GM23338 (cell line): ENCODE data around the gene NAALADL2. TPM values are rescaled to one million over a fixed set of nuclear protein-coding genes. Genes with fewer than 3 reads are reported as not detected.

Experiments
- ATAC-seq: fragments of 200-7000 bp; cut with Tn5 transposase; 3 replicates; pipeline ENCODE4 v1.9.1; 2020
- DNase-seq: peaks from one replicate; pipeline ENCODE4 v3.0.0-alpha.2; 2015; ENCODE audit warnings: low spot score
- H2AFZ ChIP-seq: fragments of 200-600 bp; sonication (generic); 2 replicates; pipeline ENCODE4 v1.8.0; 2016; ENCODE audit warnings: antibody characterized with exemption, mild to moderate bottlenecking, moderate library complexity
- H3F3A ChIP-seq: fragments of 200-600 bp; sonication (generic); replicated peaks from 2 replicates; pipeline ENCODE4 v1.8.0; 2017; ENCODE audit warnings: antibody characterized with exemption, mixed run types, low read depth
- H3K27ac ChIP-seq: fragments of 200-600 bp; sonication (generic); 2 replicates; pipeline ENCODE4 v1.6.1; 2016; ENCODE audit warnings: low read depth
- H3K27me3 ChIP-seq: fragments of 200-600 bp; sonication (generic); 2 replicates; pipeline ENCODE4 v1.8.0; 2016; ENCODE audit warnings: mild to moderate bottlenecking, mixed run types, moderate library complexity; ENCODE audit not compliant: insufficient read depth
- H3K36me3 ChIP-seq: fragments of 200-600 bp; sonication (generic); 2 replicates; pipeline ENCODE4 v1.8.0; 2016; ENCODE audit warnings: mild to moderate bottlenecking; ENCODE audit not compliant: insufficient read depth
- H3K4me1 ChIP-seq: fragments of 200-600 bp; sonication (generic); 2 replicates; pipeline ENCODE4 v1.8.0; 2016; ENCODE audit warnings: mild to moderate bottlenecking, moderate library complexity; ENCODE audit not compliant: insufficient read depth
- H3K4me2 ChIP-seq: fragments of 200-600 bp; sonication (generic); 2 replicates; pipeline ENCODE4 v1.7.1; 2017; ENCODE audit warnings: mixed run types
- H3K4me3 ChIP-seq: fragments of 200-600 bp; sonication (generic); 2 replicates; pipeline ENCODE4 v1.6.1; 2016; ENCODE audit warnings: mixed run types
- H3K79me2 ChIP-seq: fragments of 200-600 bp; sonication (generic); replicated peaks from 2 replicates; pipeline ENCODE4 v1.8.0; 2017; ENCODE audit warnings: mild to moderate bottlenecking; ENCODE audit not compliant: insufficient read depth
- H3K9me2 ChIP-seq: fragments of 200-600 bp; sonication (generic); 2 replicates; pipeline ENCODE4 v1.8.0; 2017; ENCODE audit not compliant: insufficient read depth
- H4K20me1 ChIP-seq: fragments of 200-600 bp; sonication (generic); replicated peaks from 2 replicates; pipeline ENCODE4 v1.8.0; 2017; ENCODE audit warnings: mild to moderate bottlenecking; ENCODE audit not compliant: insufficient read depth
- H3K27ac Mint-ChIP-seq: 2 replicates; pipeline ENCODE4 v1.8.0; 2020; ENCODE audit warnings: inconsistent platforms, mild to moderate bottlenecking, moderate library complexity, mixed read lengths
- H3K27me3 Mint-ChIP-seq: 3 replicates; pipeline ENCODE4 v1.8.0; 2022; ENCODE audit warnings: low read depth, mild to moderate bottlenecking, moderate library complexity, mixed read lengths, inconsistent platforms; ENCODE audit not compliant: insufficient read depth, poor library complexity
- H3K36me3 Mint-ChIP-seq: 3 replicates; pipeline ENCODE4 v1.8.0; 2021; ENCODE audit warnings: low read depth, mild to moderate bottlenecking, inconsistent platforms, moderate library complexity, mixed read lengths
- H3K4me1 Mint-ChIP-seq: 3 replicates; pipeline ENCODE4 v1.8.0; 2020; ENCODE audit warnings: mild to moderate bottlenecking, inconsistent platforms, mixed read lengths
- H3K4me3 Mint-ChIP-seq: 3 replicates; pipeline ENCODE4 v1.8.0; 2021; ENCODE audit warnings: moderate library complexity, mild to moderate bottlenecking, inconsistent platforms, mixed read lengths
- H3K9me3 Mint-ChIP-seq: 3 replicates; pipeline ENCODE4 v1.8.0; 2020; ENCODE audit warnings: moderate library complexity, mild to moderate bottlenecking, inconsistent platforms, mixed read lengths
- CREB1 ChIP-seq: fragments of 250-450 bp; sonication (Bioruptor Pico); IDR thresholded peaks from 2 replicates; pipeline ENCODE4 v1.5.0; 2020; ENCODE audit warnings: low read depth, mild to moderate bottlenecking, moderate library complexity
- CTCF ChIP-seq, 2 experiments: fragments of 200-600 bp in 1 of 2; sonication (generic) in 1 of 2; conservative IDR thresholded peaks; 2 replicates each; pipeline versions ENCODE4 v1.5.1 to v1.6.1; 2016 to 2017; ENCODE audit warnings: antibody characterized with exemption in 2 of 2, low read depth in 2 of 2, mild to moderate bottlenecking in 2 of 2, moderate library complexity in 1 of 2
- ETS1 ChIP-seq: IDR thresholded peaks from 2 replicates; pipeline ENCODE4 v1.6.1; 2016; ENCODE audit warnings: antibody characterized with exemption
- EZH2 ChIP-seq: fragments of 200-600 bp; sonication (generic); IDR thresholded peaks from one replicate; pipeline ENCODE4 v1.8.0; 2017; ENCODE audit warnings: antibody characterized with exemption, mild to moderate bottlenecking, low read depth; ENCODE audit not compliant: unreplicated experiment
- EZH2phosphoT487 ChIP-seq: fragments of 200-600 bp; sonication (generic); IDR thresholded peaks from one replicate; pipeline ENCODE4 v1.8.1; 2018; ENCODE audit warnings: antibody characterized with exemption; ENCODE audit not compliant: unreplicated experiment
- JUNB ChIP-seq: IDR thresholded peaks from one replicate; pipeline ENCODE4 v1.6.1; 2016; ENCODE audit warnings: antibody characterized with exemption; ENCODE audit not compliant: unreplicated experiment
- NANOG ChIP-seq: IDR thresholded peaks from 2 replicates; pipeline ENCODE4 v1.6.1; 2016; ENCODE audit warnings: antibody characterized with exemption, borderline replicate concordance
- POLR2AphosphoS5 ChIP-seq: IDR thresholded peaks from 2 replicates; pipeline ENCODE4 v1.6.1; 2016; ENCODE audit warnings: antibody characterized with exemption, low read depth
- REST ChIP-seq: IDR thresholded peaks from one replicate; pipeline ENCODE4 v1.6.1; 2018; ENCODE audit warnings: antibody characterized with exemption; ENCODE audit not compliant: unreplicated experiment
- STAT1 ChIP-seq: IDR thresholded peaks from one replicate; pipeline ENCODE4 v1.6.1; 2016; ENCODE audit warnings: antibody characterized with exemption; ENCODE audit not compliant: unreplicated experiment
- ZNF114 ChIP-seq: fragments of 250-450 bp; sonication (Bioruptor Pico); IDR thresholded peaks from 2 replicates; pipeline ENCODE4 v1.5.0; 2020; ENCODE audit warnings: mild to moderate bottlenecking, moderate library complexity
- ZNF331 ChIP-seq: fragments of 250-450 bp; sonication (Bioruptor Pico); IDR thresholded peaks from 2 replicates; pipeline ENCODE4 v1.5.0; 2020; ENCODE audit warnings: low read depth, mild to moderate bottlenecking, moderate library complexity
- ZNF462 ChIP-seq: fragments of 250-450 bp; sonication (Bioruptor Pico); IDR thresholded peaks from 2 replicates; pipeline ENCODE4 v1.5.0; 2020; ENCODE audit warnings: mild to moderate bottlenecking, moderate library complexity
- polyA plus RNA-seq: library from polyadenylated mRNA; unstranded; fragments of >200 nt; fragmentation: Nextera tagmentation; extraction: Ambion mirVana; gene quantifications from 2 replicates; pipeline ENCODE4 v1.2.1, GENCODE V29; 2016
- total RNA-seq: library from RNA; depleted of rRNA; stranded (reverse); fragments of >200 nt; shearing (Covaris generic); gene quantifications from 2 replicates; pipeline ENCODE4 v1.2.3, GENCODE V29; 2014

The NAALADL2 gene
- total and polyA plus RNA-seq, 2 experiments from 2014 or later, result 1.6 to 2.6 TPM

GRCh38 chr3:174960898-174961297 is 101.8 kb downstream of the NAALADL2 start:
- H4K20me1 ChIP-seq, result no peaks in the 10 kb centered on the region
- Mint-ChIP-seq H3K4me1 (peaks cover 4% of the 10 kb centered on the region), H3K9me3 (no peaks in the 10 kb centered on the region; the same call in 2 of the 3 replicates), H3K36me3 (no peaks in the 10 kb centered on the region), H3K27me3 (no peaks in the 10 kb centered on the region), H3K4me3 (no peak overlapping the region), H3K27ac (no peak overlapping the region)
- H3K4me3 ChIP-seq, result no peak overlapping the region
- no peaks in the 10 kb centered on the region for H3K79me2 ChIP-seq
- no peak for TF ChIP-seq ZNF331 (CRISPR knock-in tag)
- no peak for TF ChIP-seq EZH2phosphoT487
- TF ChIP-seq STAT1, result no peak
- TF ChIP-seq ZNF462, result no peak
- TF ChIP-seq EZH2, result no peak
- TF ChIP-seq ETS1, result no peak
- no peak for TF ChIP-seq NANOG
- TF ChIP-seq CREB1 (CRISPR knock-in tag), result no peak
- TF ChIP-seq CTCF (conservative IDR thresholded peaks at IDR 0.05; ENCODE audit: low read depth in 2 of 2), result no peak
- no peak for TF ChIP-seq REST
- no peak for TF ChIP-seq POLR2AphosphoS5
- no peak for TF ChIP-seq JUNB
- TF ChIP-seq ZNF114, result no peak
- DNase-seq, result no peak
- H3K36me3 ChIP-seq, result no peaks in the 10 kb centered on the region
- no peak overlapping the region for H3K4me2 ChIP-seq
- no peak overlapping the region for H3K27ac ChIP-seq
- H3K4me1 ChIP-seq, result no peaks in the 10 kb centered on the region
- no peaks in the 10 kb centered on the region for H3K9me2 ChIP-seq
- no peak for ATAC-seq
- H3F3A ChIP-seq, result no peaks in the 10 kb centered on the region
- H3K27me3 ChIP-seq, result no peaks in the 10 kb centered on the region
- H2AFZ ChIP-seq, result no peak overlapping the region
